ENCODE measurements around the gene DUSP16. TPM values are rescaled to one million over a fixed set of nuclear protein-coding genes. Genes with fewer than 3 reads are reported as not detected.

The DUSP16 gene
- total RNA-seq, 2 experiments from 2014 or later: 45.7 to 47.2 TPM

- CTCF ChIA-PET: interaction anchor here (0.6 to 1.8 kb wide), 6 partner anchors 14 to 203 kb away, joined by 3 to 9 read pairs (median 4); no protein-coding TSS in a partner anchor
- intact Hi-C loops (cut with micrococcal nuclease): loop anchor here (1.0 to 2.0 kb wide), 9 partner anchors 10 to 122 kb away; partner anchors contain the start of gene BORCS5
- H3K36me3 Mint-ChIP-seq (ENCODE audit: low read depth): peaks cover 11% of the 10 kb centered on the region
Observed at GRCh38 chr12:12441843-12442461, 120.7 kb downstream of the DUSP16 start.

DNA sequence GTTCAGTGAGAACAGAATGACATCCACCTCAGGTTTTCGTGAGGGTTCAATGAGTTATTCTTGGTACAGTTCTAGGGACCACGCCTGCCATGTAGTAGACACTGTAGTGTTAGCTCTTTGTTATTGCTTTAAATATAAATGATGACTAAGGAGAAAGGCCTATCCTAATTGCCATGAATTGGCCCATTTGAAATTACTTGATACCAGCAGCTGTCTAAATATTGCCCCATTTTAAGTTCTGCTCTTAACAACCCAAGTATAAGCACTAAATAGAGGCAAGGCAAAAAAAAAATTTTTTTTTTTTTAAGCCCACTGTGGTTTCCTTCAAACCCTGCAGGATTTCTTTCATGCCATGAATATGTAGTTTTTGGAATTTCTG, 121.2 kb downstream of the DUSP16 start:
- H3K27ac Mint-ChIP-seq: peak overlapping the region; percentile 91
- no peaks in the 10 kb centered on the region for H3K27me3 Mint-ChIP-seq (ENCODE audit: low read depth)
- no peak overlapping the region for H3K4me3 Mint-ChIP-seq
- peaks cover 16% of the 10 kb centered on the region for H3K36me3 Mint-ChIP-seq (ENCODE audit: low read depth)
- intact Hi-C loops (cut with micrococcal nuclease): loop anchor here (1.0 to 2.0 kb wide), 2 partner anchors 9 to 65 kb away; no protein-coding TSS in a partner anchor
- peaks cover 7% of the 10 kb centered on the region for H3K9me3 Mint-ChIP-seq
- CTCF ChIA-PET: interaction anchor here (0.6 to 1.8 kb wide), 5 partner anchors 14 to 204 kb away, joined by 3 to 9 read pairs (median 6); no protein-coding TSS in a partner anchor
- peaks cover 53% of the 10 kb centered on the region for H3K4me1 Mint-ChIP-seq (ENCODE audit: low read depth)
- no peak for DNase-seq

More at GRCh38 chr12:12441843-12442461, 120.7 kb downstream of the DUSP16 start:
- peak; percentile 59 for DNase-seq
- Mint-ChIP-seq H3K4me1 (ENCODE audit: low read depth) (peaks cover 54% of the 10 kb centered on the region), H3K9me3 (peaks cover 5% of the 10 kb centered on the region), H3K27me3 (ENCODE audit: low read depth) (no peaks in the 10 kb centered on the region), H3K4me3 (peak overlapping the region; percentile 25), H3K27ac (peak overlapping the region; percentile 91)

DNA sequence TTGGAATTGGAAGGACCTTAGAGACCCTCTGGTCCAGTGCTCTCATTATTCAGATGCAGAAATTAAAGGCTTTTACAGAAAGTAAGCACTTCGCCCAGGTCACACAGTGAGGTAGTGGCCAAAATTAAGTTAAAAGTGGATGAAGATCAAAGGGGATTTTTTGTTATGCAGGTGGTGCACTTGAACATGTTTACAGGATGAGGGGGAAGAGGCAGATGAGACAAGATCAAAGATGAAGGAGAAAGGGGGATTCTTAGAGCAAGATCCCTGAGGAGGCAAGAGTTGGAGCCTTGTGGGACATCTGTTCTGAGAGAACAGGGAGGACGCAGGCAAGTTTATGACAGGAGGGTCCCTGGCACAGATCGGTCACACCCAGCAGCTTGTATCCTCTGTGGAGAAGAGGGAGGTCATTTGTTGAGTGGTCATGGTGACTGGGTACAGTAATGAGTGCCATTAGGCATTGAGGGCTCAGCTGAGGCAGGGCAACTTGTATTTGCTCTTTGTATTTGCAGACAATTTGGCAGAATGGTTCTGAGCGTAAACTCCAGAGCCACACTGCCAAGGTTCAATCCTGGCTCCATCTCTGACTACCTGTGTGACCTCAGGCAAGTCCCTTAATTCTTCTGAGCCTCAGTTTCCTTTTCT, 121.8 kb downstream of the DUSP16 start:
- Mint-ChIP-seq H3K27ac (peak overlapping the region; percentile 91), H3K4me3 (no peak overlapping the region), H3K9me3 (peaks cover 7% of the 10 kb centered on the region), H3K27me3 (ENCODE audit: low read depth) (no peaks in the 10 kb centered on the region), H3K4me1 (ENCODE audit: low read depth) (peaks cover 53% of the 10 kb centered on the region), H3K36me3 (ENCODE audit: low read depth) (peaks cover 21% of the 10 kb centered on the region)
- intact Hi-C loops (cut with micrococcal nuclease): loop anchor here (1.0 to 2.0 kb wide), 2 partner anchors 9 to 64 kb away; no protein-coding TSS in a partner anchor
- no peak for DNase-seq
- CTCF ChIA-PET: interaction anchor here (0.8 kb wide), 2 partner anchors 14 to 312 kb away, joined by 3 to 4 read pairs; no protein-coding TSS in a partner anchor

DNA sequence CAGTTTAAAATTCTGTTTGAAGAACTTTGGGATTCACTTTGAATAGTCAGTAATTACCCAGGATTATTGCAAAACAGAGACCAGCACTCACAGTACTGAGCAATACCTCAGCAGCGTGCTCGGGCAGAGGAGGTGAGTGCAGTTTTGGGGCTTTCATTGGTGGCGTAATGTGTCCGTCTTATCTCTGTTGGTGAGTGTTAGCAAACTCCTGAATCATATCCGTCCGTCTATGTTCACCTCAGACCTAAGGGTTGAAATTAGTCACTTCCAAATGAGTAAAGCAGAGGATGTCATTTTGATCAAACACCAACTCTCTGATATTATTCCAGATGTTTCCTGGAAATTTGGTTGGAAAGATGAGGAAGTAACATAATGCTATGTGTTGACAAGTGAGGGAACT, 123.0 kb downstream of the DUSP16 start:
- peaks cover 7% of the 10 kb centered on the region for H3K9me3 Mint-ChIP-seq
- H3K4me3 Mint-ChIP-seq: no peak overlapping the region
- CTCF ChIA-PET: no interaction called here
- H3K27me3 Mint-ChIP-seq (ENCODE audit: low read depth): no peaks in the 10 kb centered on the region
- peak; percentile 72 for DNase-seq
- H3K27ac Mint-ChIP-seq: peak overlapping the region; percentile 73
- intact Hi-C loops (cut with micrococcal nuclease): loop anchor here (2.0 kb wide), 1 partner anchor 63 kb away; no protein-coding TSS in a partner anchor
- H3K4me1 Mint-ChIP-seq (ENCODE audit: low read depth): peaks cover 53% of the 10 kb centered on the region
- peaks cover 27% of the 10 kb centered on the region for H3K36me3 Mint-ChIP-seq (ENCODE audit: low read depth)

DNA sequence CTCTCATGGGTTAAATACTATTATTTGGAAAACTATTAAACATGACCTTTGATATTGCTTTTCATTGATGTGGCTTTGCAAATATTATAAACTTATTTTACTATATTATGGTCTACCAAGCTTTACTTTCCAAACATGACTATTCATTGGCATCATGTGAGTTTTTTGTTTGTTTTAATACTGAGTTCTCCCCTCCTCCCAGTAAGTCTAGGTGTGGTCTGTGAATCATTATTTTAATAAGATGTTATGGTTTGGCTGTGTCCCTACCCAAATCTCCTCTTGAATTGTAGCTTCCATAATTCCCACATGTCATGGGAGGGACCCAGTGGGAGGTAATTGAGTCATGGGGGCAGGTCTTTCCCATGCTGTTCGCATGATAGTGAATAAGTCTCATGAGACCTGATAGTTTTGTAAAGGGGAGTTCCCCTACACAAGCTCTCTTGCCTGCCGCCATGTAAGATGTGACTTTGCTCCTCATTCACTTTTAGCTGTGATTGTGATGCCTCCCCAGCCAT, 125.8 kb downstream of the DUSP16 start:
- Mint-ChIP-seq H3K4me3 (no peak overlapping the region), H3K27ac (no peak overlapping the region), H3K27me3 (ENCODE audit: low read depth) (no peaks in the 10 kb centered on the region), H3K4me1 (ENCODE audit: low read depth) (peaks cover 41% of the 10 kb centered on the region), H3K9me3 (peaks cover 7% of the 10 kb centered on the region), H3K36me3 (ENCODE audit: low read depth) (peaks cover 29% of the 10 kb centered on the region)
- no peak for DNase-seq
- CTCF ChIA-PET: interaction anchor here (1.1 to 1.5 kb wide), 2 partner anchors 25 to 52 kb away, joined by 4 to 5 read pairs; no protein-coding TSS in a partner anchor
- intact Hi-C loops (cut with micrococcal nuclease): no loop called here

DNA sequence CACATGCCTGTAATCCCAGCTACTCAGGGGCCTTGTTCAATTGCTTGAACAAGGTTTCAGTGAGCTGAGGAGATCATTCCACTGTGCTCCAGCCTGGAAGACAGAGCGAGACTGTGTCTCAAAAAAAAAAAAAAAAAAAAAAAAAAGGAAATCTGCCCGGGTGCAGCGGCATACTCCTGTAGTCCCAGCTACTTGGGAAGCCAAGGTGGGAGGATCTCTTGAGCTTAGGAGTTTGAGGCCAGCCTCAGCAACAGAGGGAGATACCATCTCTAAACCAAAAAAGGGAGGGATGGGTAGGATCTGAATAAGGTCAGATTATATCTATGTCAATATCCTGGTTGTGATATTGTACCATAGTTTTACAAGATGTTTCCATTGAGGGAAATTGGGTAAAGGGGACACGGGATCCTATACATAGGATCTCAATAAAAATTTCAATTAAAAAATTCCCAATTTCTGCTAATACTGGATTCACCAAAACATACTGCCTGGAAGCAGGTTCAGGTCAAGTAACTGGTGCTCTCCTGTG, 129.4 kb downstream of the DUSP16 start:
- Mint-ChIP-seq H3K27ac (no peak overlapping the region), H3K4me3 (no peak overlapping the region), H3K4me1 (ENCODE audit: low read depth) (peaks cover 30% of the 10 kb centered on the region), H3K9me3 (peaks cover 7% of the 10 kb centered on the region), H3K27me3 (ENCODE audit: low read depth) (no peaks in the 10 kb centered on the region), H3K36me3 (ENCODE audit: low read depth) (peaks cover 27% of the 10 kb centered on the region)
- CTCF ChIA-PET: interaction anchor here (0.6 to 1.5 kb wide), 2 partner anchors 28 to 760 kb away, joined by 3 read pairs; no protein-coding TSS in a partner anchor
- DNase-seq: no peak
- intact Hi-C loops (cut with micrococcal nuclease): no loop called here

DNA sequence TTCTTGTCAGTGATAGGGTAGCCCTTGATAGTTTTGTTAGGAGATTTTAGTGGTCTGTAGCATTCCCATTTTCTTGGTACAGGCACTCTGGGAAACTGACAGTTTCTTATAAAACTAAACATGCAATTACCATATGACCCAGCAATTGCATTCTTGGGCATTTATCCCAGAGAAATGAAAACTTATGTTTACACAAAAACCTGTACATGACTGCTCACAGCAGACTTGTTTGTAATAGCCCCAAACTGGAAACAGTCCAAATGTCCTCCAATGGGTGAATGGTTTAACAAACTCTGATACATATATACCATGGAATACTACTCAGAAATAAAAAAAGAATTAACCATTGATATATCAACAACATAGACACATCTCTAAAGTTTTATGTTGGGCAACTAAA, 130.3 kb downstream of the DUSP16 start:
- H3K4me3 Mint-ChIP-seq: no peak overlapping the region
- H3K36me3 Mint-ChIP-seq (ENCODE audit: low read depth): peaks cover 22% of the 10 kb centered on the region

GRCh38 chr12:12428961-12429657, 133.6 kb downstream of the DUSP16 start:
- CTCF ChIA-PET: no interaction called here
- peaks cover 12% of the 10 kb centered on the region for H3K36me3 Mint-ChIP-seq (ENCODE audit: low read depth)
- H3K9me3 Mint-ChIP-seq: peaks cover 4% of the 10 kb centered on the region
- no peak for DNase-seq
- peaks cover 48% of the 10 kb centered on the region for H3K4me1 Mint-ChIP-seq (ENCODE audit: low read depth)
- intact Hi-C loops (cut with micrococcal nuclease): no loop called here
- H3K27ac Mint-ChIP-seq: peak overlapping the region; percentile 28
- H3K27me3 Mint-ChIP-seq (ENCODE audit: low read depth): no peaks in the 10 kb centered on the region
- H3K4me3 Mint-ChIP-seq: no peak overlapping the region

More for the DNA sequence above, 130.3 kb downstream of the DUSP16 start:
- intact Hi-C loops (cut with micrococcal nuclease): loop anchor here (1.0 kb wide), 1 partner anchor 9 kb away; no protein-coding TSS in a partner anchor
- CTCF ChIA-PET: no interaction called here
- Mint-ChIP-seq H3K9me3 (peaks cover 6% of the 10 kb centered on the region), H3K27me3 (ENCODE audit: low read depth) (no peaks in the 10 kb centered on the region), H3K4me1 (ENCODE audit: low read depth) (peaks cover 38% of the 10 kb centered on the region), H3K27ac (no peak overlapping the region)
- DNase-seq: no peak

DNA sequence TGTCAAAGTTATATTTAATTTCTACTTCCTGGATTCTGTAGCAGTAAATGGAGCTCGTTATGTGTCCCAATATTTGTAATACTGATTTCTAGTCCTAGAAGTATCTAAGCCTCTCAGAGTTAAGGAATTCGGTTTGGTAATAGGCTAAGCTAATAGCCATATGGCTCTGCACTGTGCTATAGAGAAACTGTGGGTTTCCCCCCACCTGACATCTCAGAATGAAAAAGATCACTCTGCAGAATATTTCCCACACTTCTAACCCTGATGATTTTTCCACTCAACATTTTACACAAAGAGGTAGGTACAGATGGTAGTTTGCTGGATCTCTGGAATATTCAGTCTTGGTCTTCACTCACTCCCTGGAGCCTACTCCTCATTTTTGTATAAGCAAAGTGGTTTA, 134.6 kb downstream of the DUSP16 start:
- peaks cover 13% of the 10 kb centered on the region for H3K9me3 Mint-ChIP-seq
- H3K4me3 Mint-ChIP-seq: no peak overlapping the region
- CTCF ChIA-PET: interaction anchor here (0.7 kb wide), 1 partner anchor 302 kb away, joined by 3 read pairs; no protein-coding TSS in a partner anchor
- DNase-seq: no peak
- peaks cover 21% of the 10 kb centered on the region for H3K36me3 Mint-ChIP-seq (ENCODE audit: low read depth)
- peaks cover 44% of the 10 kb centered on the region for H3K4me1 Mint-ChIP-seq (ENCODE audit: low read depth)
- no peak overlapping the region for H3K27ac Mint-ChIP-seq
- no peaks in the 10 kb centered on the region for H3K27me3 Mint-ChIP-seq (ENCODE audit: low read depth)
- intact Hi-C loops (cut with micrococcal nuclease): no loop called here

DNA sequence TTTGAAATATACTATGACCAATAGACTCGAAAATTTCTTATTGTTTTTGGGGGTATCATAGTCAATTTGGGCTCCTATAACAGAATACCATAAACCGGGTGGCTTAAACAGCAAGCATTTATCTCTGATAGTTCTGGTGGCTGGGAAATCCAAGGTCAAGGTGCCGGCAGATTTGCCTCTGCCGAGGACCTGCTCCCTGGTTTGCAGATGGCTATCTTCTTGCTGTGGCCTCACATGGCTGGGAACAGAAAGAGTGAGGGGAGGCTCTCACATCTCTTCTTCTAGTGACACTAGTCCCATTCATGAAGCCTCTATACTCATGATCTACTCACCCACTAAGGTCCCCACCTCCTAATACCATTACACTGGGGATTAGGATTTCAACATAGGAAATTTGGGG, 135.1 kb downstream of the DUSP16 start:
- H3K27ac Mint-ChIP-seq: no peak overlapping the region
- intact Hi-C loops (cut with micrococcal nuclease): no loop called here
- peaks cover 22% of the 10 kb centered on the region for H3K36me3 Mint-ChIP-seq (ENCODE audit: low read depth)
- DNase-seq: no peak
- H3K4me3 Mint-ChIP-seq: no peak overlapping the region
- H3K27me3 Mint-ChIP-seq (ENCODE audit: low read depth): no peaks in the 10 kb centered on the region
- CTCF ChIA-PET: interaction anchor here (0.7 kb wide), 1 partner anchor 302 kb away, joined by 3 read pairs; no protein-coding TSS in a partner anchor
- peaks cover 13% of the 10 kb centered on the region for H3K9me3 Mint-ChIP-seq
- peaks cover 42% of the 10 kb centered on the region for H3K4me1 Mint-ChIP-seq (ENCODE audit: low read depth)

DNA sequence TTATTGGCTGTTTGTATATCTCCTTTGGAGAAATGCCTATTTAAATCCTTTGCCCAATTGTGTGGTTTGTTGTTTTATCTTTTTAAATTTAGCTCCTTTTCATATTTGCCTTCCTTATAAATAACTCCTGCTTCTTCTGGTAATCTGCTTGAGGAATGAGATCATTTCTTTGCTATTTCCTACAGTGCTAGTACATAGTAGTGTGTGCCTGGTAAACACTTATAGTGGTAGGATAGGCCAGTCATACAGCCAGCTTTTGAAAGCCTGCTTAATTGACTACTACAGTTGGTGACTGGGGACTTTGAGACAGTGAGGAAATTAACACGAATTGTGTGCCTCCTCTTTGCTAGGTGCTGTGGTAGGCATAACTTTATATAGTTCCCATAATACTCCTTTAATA, 137.0 kb downstream of the DUSP16 start:
- CTCF ChIA-PET: no interaction called here
- Mint-ChIP-seq H3K27me3 (ENCODE audit: low read depth) (no peaks in the 10 kb centered on the region), H3K9me3 (peaks cover 20% of the 10 kb centered on the region), H3K36me3 (ENCODE audit: low read depth) (peaks cover 33% of the 10 kb centered on the region), H3K4me3 (no peak overlapping the region), H3K4me1 (ENCODE audit: low read depth) (peaks cover 34% of the 10 kb centered on the region), H3K27ac (no peak overlapping the region)
- intact Hi-C loops (cut with micrococcal nuclease): no loop called here
- DNase-seq: no peak

- H3K27ac Mint-ChIP-seq: no peak overlapping the region
- H3K9me3 Mint-ChIP-seq: peaks cover 23% of the 10 kb centered on the region
- DNase-seq: no peak
- H3K4me3 Mint-ChIP-seq: no peak overlapping the region
- H3K27me3 Mint-ChIP-seq (ENCODE audit: low read depth): no peaks in the 10 kb centered on the region
- H3K36me3 Mint-ChIP-seq (ENCODE audit: low read depth): peaks cover 36% of the 10 kb centered on the region
- intact Hi-C loops (cut with micrococcal nuclease): no loop called here
- peaks cover 34% of the 10 kb centered on the region for H3K4me1 Mint-ChIP-seq (ENCODE audit: low read depth)
- CTCF ChIA-PET: no interaction called here
Observed at GRCh38 chr12:12425001-12425400, 137.7 kb downstream of the DUSP16 start.
